ENCODE measurements around the gene BTBD18.

GRCh38 chr11:57772562-57772961, 20.9 kb upstream of the BTBD18 start:
- TF ChIP-seq POLR2A (IDR thresholded peaks at IDR 0.05; ENCODE audit: low read depth, low read length) = no peak
- no peak for TF ChIP-seq POLR2AphosphoS5 (IDR thresholded peaks at IDR 0.05; ENCODE audit: low read depth, low read length)
- no peak for TF ChIP-seq TAF1 (IDR thresholded peaks at IDR 0.05; ENCODE audit: borderline replicate concordance, low read depth, low read length)
